ENCODE results near the gene ADSS2.
A peak's percentile ranks its signal among the peaks of the same experiment; 100 is the strongest.
"Not testable (repeated sequence)": the region's sequence is repeated elsewhere in the genome, so short reads cannot be mapped to it uniquely, and the experiment has no call there.

Gene ADSS2

GRCh38 chr1:244451539-244451950 is at the start of gene ADSS2:
ADSS2 (minus strand) TSS chr1:244451909; CDS start chr1:244451817, 92 bp downstream.
- no peak for DNase-seq (ENCODE audit: low read depth, low spot score)

DNA sequence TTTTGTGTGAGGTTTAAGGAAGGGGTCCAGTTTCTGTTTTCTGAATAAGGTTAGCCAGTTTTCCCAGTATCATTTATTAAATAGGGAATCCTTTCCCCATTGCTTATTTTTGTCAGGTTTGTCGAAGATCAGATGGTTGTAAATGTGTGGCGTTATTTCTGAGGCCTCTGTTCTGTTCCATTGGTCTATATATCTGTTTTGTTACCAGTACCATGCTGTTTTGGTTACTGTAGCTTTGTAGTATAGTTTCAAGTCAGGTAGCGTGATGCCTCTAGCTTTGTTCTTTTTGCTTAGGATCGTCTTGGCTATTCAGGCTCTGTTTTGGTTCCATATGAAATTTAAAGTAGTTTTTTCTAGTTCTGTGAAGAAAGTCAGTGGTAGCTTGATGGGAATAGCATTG is 48.8 kb upstream of the ADSS2 start:
- not testable (repeated sequence) for DNase-seq (ENCODE audit: low read depth, low spot score)

DNA sequence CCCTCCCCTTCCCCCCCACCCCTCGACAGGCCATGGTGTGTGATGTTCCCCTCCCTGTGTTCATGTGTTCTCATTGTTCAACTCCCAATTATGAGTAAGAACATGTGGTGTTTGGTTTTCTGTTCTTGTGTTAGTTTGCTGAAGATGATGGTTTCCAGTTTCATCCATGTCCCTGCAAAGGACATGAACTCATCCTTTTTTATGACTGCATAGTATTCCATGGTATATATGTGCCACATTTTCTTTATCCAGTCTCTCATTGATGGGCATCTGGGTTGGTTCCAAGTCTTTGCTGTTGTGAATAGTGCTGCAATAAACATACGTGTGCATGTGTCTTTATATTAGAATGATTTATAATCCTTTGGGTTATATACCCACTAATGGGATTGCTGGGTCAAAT is 47.8 kb upstream of the ADSS2 start:
- not testable (repeated sequence) for DNase-seq (ENCODE audit: low read depth, low spot score)

DNA sequence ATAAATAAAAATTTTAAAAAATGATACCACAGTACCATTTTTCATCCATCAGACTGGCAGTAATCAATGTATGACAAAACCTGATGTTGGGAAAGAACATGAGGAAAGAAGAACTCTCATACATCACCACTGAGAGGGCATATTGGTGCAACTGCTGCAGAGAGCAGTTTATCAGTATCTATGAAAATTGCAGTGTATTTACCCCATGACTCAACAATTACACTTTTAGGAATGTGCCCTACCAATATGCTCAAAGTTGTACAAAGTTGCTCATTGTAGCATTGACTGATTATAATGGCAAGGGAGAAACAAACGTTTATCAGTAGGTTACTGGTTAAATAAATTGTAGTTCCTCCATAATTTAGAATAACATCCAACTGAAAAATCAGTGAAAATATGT is 46.1 kb upstream of the ADSS2 start:
- no peak for DNase-seq (ENCODE audit: low read depth, low spot score)

- DNase-seq (ENCODE audit: low read depth, low spot score), result no peak
Measured at GRCh38 chr1:244496186-244496585, 44.5 kb upstream of the ADSS2 start.

DNA sequence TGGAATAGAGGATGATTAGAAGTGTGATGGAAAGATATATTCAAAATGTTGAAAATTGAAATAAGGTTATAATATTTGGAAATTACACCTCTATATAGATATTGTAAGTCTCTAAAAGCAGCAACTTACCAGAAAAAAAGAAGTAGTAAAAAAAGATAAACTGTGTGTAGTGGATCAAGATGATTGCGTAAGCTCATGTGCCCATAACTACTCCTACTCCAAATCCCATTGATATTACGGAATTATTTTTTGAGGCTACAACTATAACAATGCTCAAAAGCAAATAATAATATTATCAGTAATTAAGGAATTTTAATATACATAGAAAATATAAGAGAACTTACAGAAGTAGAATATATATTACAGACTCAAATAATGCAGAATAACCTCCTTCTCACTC is 42.9 kb upstream of the ADSS2 start:
- no peak for DNase-seq (ENCODE audit: low read depth, low spot score)

GRCh38 chr1:244484971-244485370 is 33.3 kb upstream of the ADSS2 start:
- DNase-seq (ENCODE audit: low read depth, low spot score), result not testable (repeated sequence)

- DNase-seq (ENCODE audit: low read depth, low spot score), result no peak
Measured at GRCh38 chr1:244473059-244473605, 21.4 kb upstream of the ADSS2 start.

DNA sequence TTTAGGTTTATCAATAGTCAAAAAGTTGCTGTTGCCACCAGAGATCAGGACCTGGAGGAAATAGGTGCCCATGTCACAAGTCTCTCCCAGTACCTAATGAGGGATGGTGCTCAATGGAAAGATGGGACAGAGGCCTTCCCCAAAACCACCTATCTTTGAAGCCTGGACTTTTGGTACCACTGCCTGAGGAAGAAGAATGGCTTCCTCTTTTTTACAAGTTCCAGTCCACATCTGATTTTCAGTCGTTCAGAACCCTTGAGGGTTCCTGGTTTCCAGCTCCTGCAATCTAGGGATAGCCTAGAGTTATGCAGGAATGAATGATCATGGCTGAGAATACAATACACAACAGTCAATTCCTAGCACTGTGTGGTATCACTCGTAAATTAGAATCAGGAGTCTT is 15.0 kb upstream of the ADSS2 start:
- no peak for DNase-seq (ENCODE audit: low read depth, low spot score)

- no peak for DNase-seq (ENCODE audit: low read depth, low spot score)
Measured at GRCh38 chr1:244461245-244462071, 9.7 kb upstream of the ADSS2 start, which contains the start of gene CATSPERE. CATSPERE (plus strand) TSS chr1:244461273; CDS start chr1:244461430, 157 bp downstream.

- no peak for DNase-seq (ENCODE audit: low read depth, low spot score)
Measured at GRCh38 chr1:244460197-244460596, 8.5 kb upstream of the ADSS2 start.

- no peak for DNase-seq (ENCODE audit: low read depth, low spot score)
Measured at GRCh38 chr1:244458781-244459180, 7.1 kb upstream of the ADSS2 start.

DNA sequence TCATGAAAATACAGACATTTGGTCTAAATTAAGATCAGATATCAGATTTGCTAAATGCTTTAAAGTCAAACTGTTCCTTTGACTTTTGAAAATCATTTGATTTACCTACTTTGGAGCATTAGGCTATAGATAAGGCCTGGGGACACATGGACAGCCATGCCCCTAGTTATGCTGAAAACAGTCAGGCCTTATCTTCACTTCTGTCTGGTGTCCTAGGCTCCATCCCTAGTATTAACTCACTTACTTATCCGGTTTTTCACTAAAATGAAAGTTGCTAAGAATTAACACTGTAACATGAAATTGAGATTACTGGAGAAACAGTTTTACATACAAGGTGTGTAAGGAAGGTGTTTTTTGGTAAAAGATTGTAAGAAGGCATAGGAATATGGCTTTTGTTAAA is 4.9 kb upstream of the ADSS2 start:
- DNase-seq (ENCODE audit: low read depth, low spot score), result no peak

DNA sequence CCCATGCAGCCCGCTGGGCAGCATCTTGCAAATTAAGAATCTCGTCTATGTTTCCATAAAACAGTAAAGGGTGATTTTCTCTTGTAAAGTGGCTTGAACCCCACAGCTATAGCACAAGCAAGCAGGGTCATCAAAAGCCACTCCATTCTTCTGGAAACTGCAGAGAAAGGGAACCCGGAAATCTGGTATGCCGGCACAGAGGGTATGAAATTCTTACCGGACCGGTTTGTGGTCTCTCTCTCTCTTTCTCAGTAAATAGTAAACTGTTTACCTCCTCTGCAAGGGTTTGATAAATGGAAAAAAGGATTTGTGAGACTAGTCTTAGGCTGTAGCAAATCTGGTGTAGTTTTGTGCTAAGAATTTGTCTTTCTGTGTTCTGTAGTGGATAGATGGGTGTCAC is 2.7 kb upstream of the ADSS2 start:
- no peak for DNase-seq (ENCODE audit: low read depth, low spot score)

- DNase-seq (ENCODE audit: low read depth, low spot score), result peak; percentile 99
Measured at GRCh38 chr1:244451951-244452795, 464 bp upstream of the ADSS2 start.

DNA sequence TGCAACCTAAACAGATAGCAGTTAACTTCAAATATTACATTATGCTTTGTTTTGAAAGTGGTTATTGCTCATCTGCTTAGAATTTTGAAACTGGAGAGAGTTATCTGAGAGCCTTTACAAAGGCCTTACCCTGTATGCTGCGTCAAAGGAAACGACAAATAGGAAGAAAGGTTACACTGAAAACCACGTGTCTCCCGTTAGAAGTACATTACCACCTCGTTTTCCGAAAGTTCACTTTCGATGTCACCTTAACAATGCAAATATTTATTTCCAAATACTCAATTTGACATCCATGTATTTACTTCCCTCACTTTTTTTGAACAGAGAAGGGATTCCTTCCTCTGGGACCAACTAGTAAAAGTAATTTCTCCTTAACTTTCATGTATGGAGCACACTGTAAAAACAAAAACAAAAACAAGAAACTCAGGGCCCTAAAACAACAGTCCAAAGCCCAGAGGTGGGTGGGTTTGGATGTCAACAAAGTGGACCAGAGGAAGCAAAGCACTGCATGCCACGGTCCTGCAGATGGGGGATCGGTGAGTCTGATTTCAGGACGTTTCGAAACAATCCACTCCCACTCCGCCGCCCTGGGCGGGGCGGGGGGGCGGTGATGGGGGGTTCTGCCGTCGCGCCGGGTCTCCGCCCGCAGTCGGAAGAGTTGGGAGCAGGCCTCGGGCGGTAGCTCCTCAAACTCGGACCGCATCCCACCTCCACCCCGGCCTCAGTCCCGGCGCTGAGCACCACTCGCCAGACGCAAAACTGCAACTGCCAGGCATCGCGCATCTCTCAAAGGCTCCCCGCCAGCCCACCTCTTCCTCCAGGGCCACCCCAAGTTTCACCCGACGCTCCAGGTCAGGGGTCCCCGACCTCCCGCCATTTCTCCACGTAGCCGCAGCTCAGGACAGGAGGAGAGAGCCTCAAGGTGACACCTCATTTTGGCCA is 841 bp downstream of the ADSS2 start:
- no peak for DNase-seq (ENCODE audit: low read depth, low spot score)

DNA sequence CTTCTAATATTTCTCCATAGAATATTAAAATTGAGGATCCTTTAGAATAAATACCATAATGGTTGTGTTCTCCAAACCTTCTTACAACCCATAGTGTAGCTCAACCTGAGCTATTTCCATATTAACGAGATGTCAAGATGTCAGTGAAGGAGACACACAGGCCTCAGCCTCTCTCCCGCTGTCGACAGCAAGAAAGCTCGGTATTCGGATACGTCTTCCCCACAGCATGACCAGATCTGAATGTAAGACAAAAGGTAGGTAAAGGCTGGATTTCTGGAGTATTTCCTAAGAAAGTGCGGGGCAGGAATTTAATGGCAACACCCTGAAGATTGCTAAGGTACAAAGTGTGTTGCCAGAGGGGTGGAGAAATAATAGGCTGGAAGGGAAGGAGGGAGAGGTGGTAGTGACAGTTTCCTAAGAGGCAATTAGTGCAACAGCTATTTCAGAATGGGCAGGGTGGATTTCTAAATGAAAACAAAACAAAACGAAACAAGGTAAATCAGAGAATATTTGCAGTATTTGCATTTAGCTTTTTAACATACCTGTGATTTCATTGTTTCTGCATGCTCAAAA is 1.7 kb downstream of the ADSS2 start:
- no peak for DNase-seq (ENCODE audit: low read depth, low spot score)

GRCh38 chr1:244448279-244449036 is 3.3 kb downstream of the ADSS2 start:
- DNase-seq (ENCODE audit: low read depth, low spot score), result no peak

- DNase-seq (ENCODE audit: low read depth, low spot score), result no peak
Measured at GRCh38 chr1:244447552-244447951, 4.2 kb downstream of the ADSS2 start.

- no peak for DNase-seq (ENCODE audit: low read depth, low spot score)
Measured at GRCh38 chr1:244447024-244447423, 4.7 kb downstream of the ADSS2 start.

All from brain pericyte (primary cell).